ENCODE results near the gene SLC35A4. TPM values are rescaled to one million over a fixed set of nuclear protein-coding genes. Genes with fewer than 3 reads are reported as not detected.

The SLC35A4 gene
- total RNA-seq, 1 donor from 2014 or later, result 21.4 TPM

- intact Hi-C loops (cut with DNase I), result loop anchor here (5.0 to 10.0 kb wide), 2 partner anchors 98 to 145 kb away; partner anchors contain the start of genes ANKHD1, IK and NDUFA2
- Histone ChIP-seq H3K27me3 (no peaks in the 10 kb centered on the region), H3K36me3 (peaks cover 0 to 26% of the 10 kb centered on the region in 2 donors), H3K27ac (peak overlapping the region; percentile 89), H3K9me3 (no peaks in the 10 kb centered on the region), H3K4me1 (peaks cover 35% of the 10 kb centered on the region), H3K4me3 (no peak overlapping the region)
- TF ChIP-seq POLR2AphosphoS5 (IDR thresholded peaks at IDR 0.05; ENCODE audit: insufficient read depth in 1 of 2, low read depth in 1 of 2), result no peak
- TF ChIP-seq POLR2A (IDR thresholded peaks at IDR 0.05), result no peak
- TF ChIP-seq CTCF (IDR thresholded peaks at IDR 0.05), result no peak
- DNase-seq (ENCODE audit: extremely low spot score in 2 of 2), result no peak
These were observed 15.1 kb upstream of the SLC35A4 start for GRCh38 chr5:140549237-140550144.

GRCh38 chr5:140550147-140551079 is 14.2 kb upstream of the SLC35A4 start:
- no peaks in the 10 kb centered on the region for H3K9me3 ChIP-seq
- no peak for TF ChIP-seq POLR2AphosphoS5 (IDR thresholded peaks at IDR 0.05; ENCODE audit: insufficient read depth in 1 of 2, low read depth in 1 of 2)
- no peak for TF ChIP-seq CTCF (IDR thresholded peaks at IDR 0.05)
- no peak for TF ChIP-seq POLR2A (IDR thresholded peaks at IDR 0.05)
- H3K27ac ChIP-seq, result peak overlapping the region; percentile 89
- peaks cover 44% of the 10 kb centered on the region for H3K4me1 ChIP-seq
- H3K36me3 ChIP-seq, result peaks cover 0 to 26% of the 10 kb centered on the region in 2 donors
- H3K4me3 ChIP-seq, result no peak overlapping the region
- no peaks in the 10 kb centered on the region for H3K27me3 ChIP-seq
- DNase-seq (ENCODE audit: extremely low spot score in 2 of 2), result no peak
- intact Hi-C loops (cut with DNase I), result no loop called here

- no peaks in the 10 kb centered on the region for H3K27me3 ChIP-seq
- no peak overlapping the region for H3K27ac ChIP-seq
- H3K4me1 ChIP-seq, result peaks cover 52% of the 10 kb centered on the region
- TF ChIP-seq POLR2A (IDR thresholded peaks at IDR 0.05) (no peak), POLR2AphosphoS5 (IDR thresholded peaks at IDR 0.05; ENCODE audit: insufficient read depth in 1 of 2, low read depth in 1 of 2) (no peak)
- H3K36me3 ChIP-seq, result peaks cover 0 to 26% of the 10 kb centered on the region in 2 donors
- DNase-seq (ENCODE audit: extremely low spot score in 2 of 2), result no peak
- intact Hi-C loops (cut with DNase I), result no loop called here
- H3K9me3 ChIP-seq, result no peaks in the 10 kb centered on the region
- no peak overlapping the region for H3K4me3 ChIP-seq
These were observed 12.8 kb upstream of the SLC35A4 start for GRCh38 chr5:140551872-140552271.

- DNase-seq (ENCODE audit: extremely low spot score in 2 of 2), result no peak
- no peak for TF ChIP-seq POLR2A (IDR thresholded peaks at IDR 0.05)
- no peak for TF ChIP-seq POLR2AphosphoS5 (IDR thresholded peaks at IDR 0.05; ENCODE audit: insufficient read depth in 1 of 2, low read depth in 1 of 2)
- intact Hi-C loops (cut with DNase I), result no loop called here
- Histone ChIP-seq H3K9me3 (no peaks in the 10 kb centered on the region), H3K27me3 (no peaks in the 10 kb centered on the region), H3K27ac (no peak overlapping the region), H3K36me3 (peaks cover 0 to 26% of the 10 kb centered on the region in 2 donors), H3K4me3 (no peak overlapping the region), H3K4me1 (peaks cover 47% of the 10 kb centered on the region)
These were observed 11.0 kb upstream of the SLC35A4 start for GRCh38 chr5:140553657-140554056.

GRCh38 chr5:140554454-140554853 is 10.2 kb upstream of the SLC35A4 start:
- Histone ChIP-seq H3K9me3 (no peaks in the 10 kb centered on the region), H3K27me3 (no peaks in the 10 kb centered on the region), H3K4me3 (no peak overlapping the region), H3K36me3 (peaks cover 0 to 26% of the 10 kb centered on the region in 2 donors), H3K27ac (no peak overlapping the region), H3K4me1 (peaks cover 39% of the 10 kb centered on the region)
- no peak for TF ChIP-seq POLR2AphosphoS5 (IDR thresholded peaks at IDR 0.05; ENCODE audit: insufficient read depth in 1 of 2, low read depth in 1 of 2)
- no peak for DNase-seq (ENCODE audit: extremely low spot score in 2 of 2)
- intact Hi-C loops (cut with DNase I), result no loop called here

- no peaks in the 10 kb centered on the region for H3K27me3 ChIP-seq
- no peak for DNase-seq (ENCODE audit: extremely low spot score in 2 of 2)
- H3K36me3 ChIP-seq, result peaks cover 0 to 23% of the 10 kb centered on the region in 2 donors
- intact Hi-C loops (cut with DNase I), result no loop called here
- H3K9me3 ChIP-seq, result no peaks in the 10 kb centered on the region
- peaks cover 30% of the 10 kb centered on the region for H3K4me1 ChIP-seq
- TF ChIP-seq POLR2A (IDR thresholded peaks at IDR 0.05) (no peak), POLR2AphosphoS5 (IDR thresholded peaks at IDR 0.05; ENCODE audit: insufficient read depth in 1 of 2, low read depth in 1 of 2) (no peak)
- no peak overlapping the region for H3K27ac ChIP-seq
- H3K4me3 ChIP-seq, result peak overlapping the region; percentile 0 to 74
These were observed 8.8 kb upstream of the SLC35A4 start for GRCh38 chr5:140555747-140556312.
